Ishikawa (cell line): ENCODE results near the gene JPH3.

ENCODE experiments used
- EGR1 ChIP-seq: IDR thresholded peaks from 2 replicates; pipeline ENCODE4 v1.6.1; 2012
- EP300 ChIP-seq: IDR thresholded peaks from 2 replicates; pipeline ENCODE4 v1.6.1; 2012; ENCODE audit warnings: borderline replicate concordance
- TAF1 ChIP-seq: IDR thresholded peaks from 2 replicates; pipeline ENCODE4 v1.6.1; 2012; ENCODE audit warnings: low read depth, mild to moderate bottlenecking

DNA sequence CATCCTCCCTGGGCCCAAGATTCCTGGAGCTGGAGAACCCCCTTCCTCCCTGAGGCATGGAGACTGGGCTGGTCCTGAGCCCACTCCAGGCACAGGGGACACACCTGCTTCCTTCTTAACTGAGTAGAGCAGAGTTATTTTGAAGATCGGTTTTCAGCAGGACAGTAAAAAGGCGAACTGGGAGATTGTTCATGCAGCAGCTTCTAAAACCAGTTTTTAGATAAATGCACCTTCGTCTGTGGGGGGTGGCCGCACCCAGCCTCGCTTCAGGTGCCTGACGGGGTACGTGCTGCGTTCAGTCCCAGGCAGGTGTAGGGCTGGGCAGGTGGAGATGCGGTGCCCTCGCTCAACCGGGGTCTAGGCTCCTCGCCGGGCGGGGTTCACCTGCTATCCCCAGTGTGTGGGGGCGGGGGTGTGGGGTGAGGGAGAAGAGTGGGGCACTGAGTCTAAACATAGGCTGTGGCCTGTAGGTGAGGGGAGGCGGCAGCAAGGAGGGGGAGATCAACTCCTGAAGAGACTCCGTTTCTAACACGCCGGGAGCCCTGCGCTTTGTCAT lies 69.5 kb downstream of the JPH3 start:
- TF ChIP-seq TAF1 (no peak), EP300 (no peak), EGR1 (no peak)
